H1 (cell line): Measurements from ENCODE around the gene CHN2. TPM values are rescaled to one million over a fixed set of nuclear protein-coding genes. Genes with fewer than 3 reads are reported as not detected.

ENCODE experiments used
- CBX5 ChIP-seq: fragments of 300-800, 300-1000 bp; sonication (generic); IDR thresholded peaks from 2 replicates; pipeline ENCODE4 v1.7.1; 2016; ENCODE audit warnings: antibody characterized with exemption, low read length, low read depth
- EGR1 ChIP-seq: IDR thresholded peaks from 2 replicates; pipeline ENCODE4 v1.6.1; 2011; ENCODE audit warnings: low read depth, low read length, borderline replicate concordance
- polyA plus RNA-seq, 7 experiments: library from polyadenylated mRNA; depleted of rRNA in 3 of 7; stranded (reverse) in 5 of 7; unstranded in 2 of 7; fragments of >200 nt in 5 of 7; fragments of 200-250 nt in 2 of 7; gene quantifications; 1 replicate in 5 of 7; 2 replicates in 1 of 7; 4 replicates in 1 of 7; pipeline versions ENCODE4 v1.2.1 to v1.2.3, GENCODE V29; 2011 to 2013; ENCODE audit warnings: missing spikeins in 2 of 7, mixed read lengths in 2 of 7
- total RNA-seq: library from RNA; stranded (reverse); fragmentation: NEBNext Ultra II Directional; extraction: Animal tissue kit (Norgen Biotek cat#: 25700); gene quantifications from 2 replicates; pipeline ENCODE4 v1.2.1, GENCODE V29; 2021

CHN2 gene
- total and polyA plus RNA-seq, 2 of the 8 experiments (the other 6 are each of a cell fraction or from before 2014, with no cell fraction given), result 2.9 to 4.8 TPM

DNA sequence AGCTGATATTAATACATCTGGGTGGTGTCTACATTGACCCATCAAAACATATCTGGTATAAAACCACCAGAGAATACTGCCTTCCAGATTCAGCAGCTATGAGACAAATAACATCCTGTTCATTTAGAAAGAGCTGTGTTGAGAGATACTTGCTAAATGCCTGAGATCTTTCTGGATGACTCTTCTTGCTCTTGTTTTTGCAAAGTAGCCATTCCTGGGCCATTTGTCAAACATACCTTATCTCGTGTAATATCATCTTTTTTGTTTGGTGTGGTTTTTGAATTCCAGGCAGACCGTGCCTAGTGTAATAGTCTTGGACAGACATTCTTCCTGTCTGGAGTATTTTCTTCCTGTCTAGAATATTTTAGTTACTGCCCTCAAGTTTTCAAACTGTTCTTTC lies 294.4 kb downstream of the CHN2 start (continued):
- TF ChIP-seq EGR1, result no peak
- TF ChIP-seq CBX5, result no peak
